Activated T-cell treated with anti-CD3 and anti-CD28 coated beads, Interleukin-2, amount 50 U/mL, for 72 hours (primary cell): Measurements from ENCODE around the gene ARSI. TPM values are rescaled to one million over a fixed set of nuclear protein-coding genes. Genes with fewer than 3 reads are reported as not detected.

Experiments
- ATAC-seq, 2 donors: fragments of 150-1000 bp; cut with Tn5 transposase; replicated peaks in 1 of 2; 2 replicates each; pipeline ENCODE4 v1.10.0; 2021; ENCODE audit warnings: moderate library complexity in 2 of 2, mild to moderate bottlenecking in 1 of 2
- DNase-seq, 2 donors: peaks; one replicate each; pipeline ENCODE4 v3.0.0; 2021 to 2022; ENCODE audit warnings: mixed read lengths in 1 of 2
- H3K27ac Mint-ChIP-seq: one replicate; pipeline ENCODE4 v1.8.0; 2022; ENCODE audit warnings: mild to moderate bottlenecking, moderate library complexity, mixed read lengths
- H3K27me3 Mint-ChIP-seq: one replicate; pipeline ENCODE4 v1.8.0; 2022; ENCODE audit warnings: low read depth, mixed read lengths
- H3K36me3 Mint-ChIP-seq, 2 donors: one replicate each; pipeline ENCODE4 v1.8.0; 2022; ENCODE audit warnings: mixed read lengths in 2 of 2, mild to moderate bottlenecking in 1 of 2; ENCODE audit not compliant: insufficient read depth in 2 of 2
- H3K4me1 Mint-ChIP-seq: one replicate; pipeline ENCODE4 v1.8.0; 2022; ENCODE audit warnings: low read depth, mixed read lengths
- H3K4me3 Mint-ChIP-seq, 2 donors: one replicate each; pipeline ENCODE4 v1.8.0; 2022; ENCODE audit warnings: mild to moderate bottlenecking in 2 of 2, mixed read lengths in 2 of 2, moderate library complexity in 2 of 2
- H3K9me3 Mint-ChIP-seq, 2 donors: one replicate each; pipeline ENCODE4 v1.8.0; 2022; ENCODE audit warnings: mixed read lengths in 2 of 2
- total RNA-seq, 2 donors: library from RNA; stranded (reverse); gene quantifications; one replicate each; pipeline ENCODE4 v1.2.3, GENCODE V29; 2022

Gene ARSI
- total RNA-seq, 2 donors from 2014 or later, result not detected

- Mint-ChIP-seq H3K9me3 (no peaks in the 10 kb centered on the region), H3K27ac (no peak overlapping the region), H3K36me3 (no peaks in the 10 kb centered on the region), H3K4me1 (no peaks in the 10 kb centered on the region), H3K4me3 (no peak overlapping the region), H3K27me3 (peaks cover 13% of the 10 kb centered on the region)
- ATAC-seq (no peak), DNase-seq (no peak)
Observed at GRCh38 chr5:150291388-150292385, 11.0 kb downstream of the ARSI start.

GRCh38 chr5:150289551-150290390 lies 12.9 kb downstream of the ARSI start, which contains the start of gene CAMK2A:
TSS of gene CAMK2A (minus strand) at chr5:150289773. CDS start at chr5:150289625, 148 bp downstream.
- H3K27me3 Mint-ChIP-seq, result peaks cover 13% of the 10 kb centered on the region
- H3K4me3 Mint-ChIP-seq, result no peak within 1 kb of the TSS
- H3K27ac Mint-ChIP-seq, result no peak within 1 kb of the TSS
- no peak for ATAC-seq
- DNase-seq, result no peak
- H3K4me1 Mint-ChIP-seq, result no peaks in the 10 kb centered on the region
- H3K9me3 Mint-ChIP-seq, result no peaks in the 10 kb centered on the region
- H3K36me3 Mint-ChIP-seq, result no peaks in the 10 kb centered on the region

- H3K36me3 Mint-ChIP-seq, result no peaks in the 10 kb centered on the region
- no peak overlapping the region for H3K27ac Mint-ChIP-seq
- no peaks in the 10 kb centered on the region for H3K4me1 Mint-ChIP-seq
- peaks cover 13% of the 10 kb centered on the region for H3K27me3 Mint-ChIP-seq
- no peaks in the 10 kb centered on the region for H3K9me3 Mint-ChIP-seq
- DNase-seq, result no peak
- H3K4me3 Mint-ChIP-seq, result no peak overlapping the region
- ATAC-seq, result no peak
Observed at GRCh38 chr5:150288791-150289190, 13.9 kb downstream of the ARSI start.

GRCh38 chr5:150288361-150288760 lies 14.3 kb downstream of the ARSI start:
- no peak for ATAC-seq

GRCh38 chr5:150286820-150287219 lies 15.9 kb downstream of the ARSI start:
- no peak overlapping the region for H3K4me3 Mint-ChIP-seq
- H3K4me1 Mint-ChIP-seq, result no peaks in the 10 kb centered on the region
- H3K27ac Mint-ChIP-seq, result no peak overlapping the region
- no peaks in the 10 kb centered on the region for H3K9me3 Mint-ChIP-seq
- DNase-seq (no peak), ATAC-seq (peak; percentile 43 to 47)
- peaks cover 6% of the 10 kb centered on the region for H3K27me3 Mint-ChIP-seq
- no peaks in the 10 kb centered on the region for H3K36me3 Mint-ChIP-seq

More at GRCh38 chr5:150288361-150288760, 14.3 kb downstream of the ARSI start:
- Mint-ChIP-seq H3K27me3 (peaks cover 13% of the 10 kb centered on the region), H3K9me3 (no peaks in the 10 kb centered on the region), H3K4me3 (no peak overlapping the region), H3K36me3 (no peaks in the 10 kb centered on the region), H3K4me1 (no peaks in the 10 kb centered on the region), H3K27ac (no peak overlapping the region)
- no peak for DNase-seq

GRCh38 chr5:150285114-150285513 lies 17.6 kb downstream of the ARSI start:
- no peaks in the 10 kb centered on the region for H3K4me1 Mint-ChIP-seq
- H3K27ac Mint-ChIP-seq, result no peak overlapping the region
- H3K4me3 Mint-ChIP-seq, result no peak overlapping the region
- H3K27me3 Mint-ChIP-seq, result peaks cover 10% of the 10 kb centered on the region
- no peaks in the 10 kb centered on the region for H3K36me3 Mint-ChIP-seq
- H3K9me3 Mint-ChIP-seq, result no peaks in the 10 kb centered on the region
- DNase-seq (no peak), ATAC-seq (no peak)

DNA sequence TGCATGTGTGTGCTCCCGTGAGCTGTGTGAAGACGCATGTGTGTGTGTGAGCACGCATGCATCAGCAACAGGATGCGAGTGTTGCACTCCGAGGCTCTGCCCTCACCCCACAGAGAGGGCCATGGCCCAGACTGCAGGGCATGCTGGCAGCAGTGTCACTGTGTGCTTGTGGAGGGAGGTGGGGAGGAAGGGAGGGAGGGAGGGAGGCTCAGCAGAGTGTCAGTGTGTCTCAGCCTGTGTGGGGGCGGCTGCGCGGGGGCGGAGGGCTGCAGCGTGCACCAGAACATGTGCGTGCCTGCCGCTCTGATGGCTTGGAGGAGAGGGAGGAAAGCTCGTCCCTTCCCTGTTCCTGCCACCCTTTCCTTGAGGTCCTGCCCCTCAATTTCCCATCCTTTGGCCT lies 18.4 kb downstream of the ARSI start:
- Mint-ChIP-seq H3K9me3 (no peaks in the 10 kb centered on the region), H3K27me3 (peaks cover 9% of the 10 kb centered on the region)
- ATAC-seq, result no peak

DNA sequence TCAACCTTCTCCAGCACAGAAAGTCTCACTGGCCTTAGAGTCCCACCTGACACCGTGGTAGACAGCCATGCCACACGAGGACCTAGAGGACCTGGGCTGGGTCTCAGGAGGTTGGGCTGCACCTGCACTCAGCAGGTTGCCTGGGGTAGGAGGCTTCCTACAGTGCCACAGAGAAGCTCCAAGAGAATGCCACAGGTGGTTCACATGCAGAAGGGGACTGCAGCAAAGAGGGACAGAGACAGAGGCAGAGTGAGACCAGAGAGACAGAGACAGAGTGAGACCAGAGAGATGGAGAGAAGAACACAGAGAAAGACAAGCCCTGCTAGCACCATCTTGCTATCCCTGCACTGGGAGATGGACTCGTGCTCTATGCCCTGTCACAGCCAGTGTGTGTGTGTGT lies 18.8 kb downstream of the ARSI start:
- H3K27me3 Mint-ChIP-seq, result peaks cover 9% of the 10 kb centered on the region
- no peak for DNase-seq
- H3K4me3 Mint-ChIP-seq, result no peak overlapping the region
- H3K36me3 Mint-ChIP-seq, result no peaks in the 10 kb centered on the region
- H3K9me3 Mint-ChIP-seq, result no peaks in the 10 kb centered on the region
- no peak overlapping the region for H3K27ac Mint-ChIP-seq
- no peak for ATAC-seq
- no peaks in the 10 kb centered on the region for H3K4me1 Mint-ChIP-seq

More for the DNA sequence above, 18.4 kb downstream of the ARSI start:
- no peaks in the 10 kb centered on the region for H3K4me1 Mint-ChIP-seq
- DNase-seq, result no peak
- H3K27ac Mint-ChIP-seq, result no peak overlapping the region
- H3K36me3 Mint-ChIP-seq, result no peaks in the 10 kb centered on the region
- H3K4me3 Mint-ChIP-seq, result no peak overlapping the region

GRCh38 chr5:150281987-150282386 lies 20.7 kb downstream of the ARSI start:
- Mint-ChIP-seq H3K9me3 (no peaks in the 10 kb centered on the region), H3K27me3 (peaks cover 9% of the 10 kb centered on the region), H3K4me3 (no peak overlapping the region), H3K4me1 (no peaks in the 10 kb centered on the region), H3K36me3 (no peaks in the 10 kb centered on the region), H3K27ac (no peak overlapping the region)
- ATAC-seq (no peak), DNase-seq (no peak)

DNA sequence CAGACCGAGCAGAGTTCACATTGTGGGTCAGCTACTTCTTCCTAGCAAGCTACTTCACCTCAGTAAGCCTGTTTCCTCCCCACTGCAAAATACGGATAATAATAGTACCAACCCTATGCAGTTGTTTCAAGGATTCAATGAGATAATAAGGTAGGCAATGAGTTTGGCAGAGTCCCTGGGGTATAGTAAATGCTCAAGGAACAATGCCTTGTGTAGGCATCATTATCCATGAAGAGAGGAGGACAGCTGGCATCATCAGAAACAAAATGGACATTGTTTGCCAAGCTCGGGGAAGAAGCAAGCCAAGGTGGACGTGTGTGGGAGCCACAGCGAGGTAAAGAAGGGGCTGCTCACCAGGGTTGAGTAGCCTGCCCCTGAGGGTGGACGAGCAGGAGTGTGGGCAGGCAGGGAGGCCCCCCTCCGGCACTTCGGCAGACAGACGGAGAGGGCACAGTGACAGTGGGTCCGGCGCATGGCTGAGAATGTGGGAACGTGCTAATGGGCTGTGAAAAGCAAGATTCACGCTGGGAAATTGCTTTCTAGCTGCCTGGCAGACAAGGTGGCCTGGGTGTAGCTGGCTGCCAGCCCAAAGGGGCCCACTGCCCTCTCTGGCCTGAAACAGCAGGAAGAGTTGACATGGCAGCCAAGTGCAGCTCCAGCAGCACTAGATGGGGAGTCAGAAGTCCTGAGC lies 23.2 kb downstream of the ARSI start:
- Mint-ChIP-seq H3K9me3 (no peaks in the 10 kb centered on the region), H3K36me3 (no peaks in the 10 kb centered on the region), H3K27ac (no peak overlapping the region), H3K4me1 (no peaks in the 10 kb centered on the region), H3K4me3 (no peak overlapping the region), H3K27me3 (peaks cover 9% of the 10 kb centered on the region)
- DNase-seq (no peak), ATAC-seq (no peak)

DNA sequence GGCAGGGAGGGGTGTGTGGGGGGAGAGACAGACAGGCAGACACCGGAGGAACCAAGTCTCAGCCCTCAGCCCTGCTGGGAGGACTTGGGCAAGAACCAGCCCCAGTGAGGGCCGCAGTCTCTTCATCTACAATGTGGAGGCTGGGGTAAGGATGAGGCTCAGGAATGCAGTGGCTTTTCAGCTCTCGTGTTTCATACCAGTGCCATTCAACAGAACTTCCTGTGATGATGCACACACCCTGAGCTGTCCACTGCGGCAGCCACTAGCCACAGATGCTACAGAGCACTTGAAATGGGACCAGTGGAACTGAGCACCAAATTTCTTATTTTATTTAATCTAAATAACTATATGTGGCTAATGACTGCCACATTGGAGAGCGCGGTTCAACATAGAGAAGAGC lies 23.8 kb downstream of the ARSI start:
- H3K4me3 Mint-ChIP-seq, result no peak overlapping the region
- DNase-seq (no peak), ATAC-seq (no peak)
- no peak overlapping the region for H3K27ac Mint-ChIP-seq
- peaks cover 9% of the 10 kb centered on the region for H3K27me3 Mint-ChIP-seq
- H3K9me3 Mint-ChIP-seq, result no peaks in the 10 kb centered on the region
- H3K4me1 Mint-ChIP-seq, result no peaks in the 10 kb centered on the region
- no peaks in the 10 kb centered on the region for H3K36me3 Mint-ChIP-seq

GRCh38 chr5:150278046-150278730 lies 24.5 kb downstream of the ARSI start:
- H3K4me3 Mint-ChIP-seq, result no peak overlapping the region
- H3K27me3 Mint-ChIP-seq, result peaks cover 9% of the 10 kb centered on the region
- no peak overlapping the region for H3K27ac Mint-ChIP-seq
- DNase-seq, result no peak
- H3K9me3 Mint-ChIP-seq, result no peaks in the 10 kb centered on the region
- no peaks in the 10 kb centered on the region for H3K4me1 Mint-ChIP-seq
- no peak for ATAC-seq
- no peaks in the 10 kb centered on the region for H3K36me3 Mint-ChIP-seq
